Natural killer cell treated with Interleukin-12 subunit alpha and Interleukin-12 subunit beta and Interleukin-15 and Interleukin-18, amount 100 ng/mL, for 72 hours (primary cell): ENCODE results near the gene CPNE9. TPM values are rescaled to one million over a fixed set of nuclear protein-coding genes. Genes with fewer than 3 reads are reported as not detected.
"Not testable (repeated sequence)": the region's sequence is repeated elsewhere in the genome, so short reads cannot be mapped to it uniquely, and the experiment has no call there.

Source experiments
- ATAC-seq, 2 donors: fragments of 150-1000 bp; cut with Tn5 transposase in 1 of 2; sonication (Bioruptor Pico), chemical (Tn5 transposase) in 1 of 2; 2 replicates each; pipeline ENCODE4 v1.10.0; 2021
- DNase-seq: peaks from one replicate; pipeline ENCODE4 v3.0.0; 2022; ENCODE audit warnings: low spot score
- H3K27ac Mint-ChIP-seq, 2 donors: 1 replicate in 1 of 2; 2 replicates in 1 of 2; pipeline ENCODE4 v1.8.0; 2022; ENCODE audit warnings: mixed read lengths in 2 of 2, mild to moderate bottlenecking in 1 of 2, moderate library complexity in 1 of 2
- H3K27me3 Mint-ChIP-seq, 2 donors: 1 replicate in 1 of 2; 2 replicates in 1 of 2; pipeline ENCODE4 v1.8.0; 2022; ENCODE audit warnings: mixed read lengths in 2 of 2
- H3K36me3 Mint-ChIP-seq: one replicate; pipeline ENCODE4 v1.8.0; 2022; ENCODE audit warnings: mixed read lengths
- H3K4me1 Mint-ChIP-seq, 2 donors: 1 replicate in 1 of 2; 2 replicates in 1 of 2; pipeline ENCODE4 v1.8.0; 2022; ENCODE audit warnings: low read depth in 2 of 2, mixed read lengths in 2 of 2, mild to moderate bottlenecking in 1 of 2
- H3K4me3 Mint-ChIP-seq: one replicate; pipeline ENCODE4 v1.8.0; 2022; ENCODE audit warnings: mixed read lengths
- H3K9me3 Mint-ChIP-seq: 2 replicates; pipeline ENCODE4 v1.8.0; 2022; ENCODE audit warnings: mixed read lengths
- total RNA-seq, 2 donors: library from RNA; stranded (reverse); gene quantifications; one replicate each; pipeline ENCODE4 v1.2.3, GENCODE V29; 2022

CPNE9 gene
- total RNA-seq, 2 donors from 2014 or later: 0.29 TPM; not detected in 1

GRCh38 chr3:9770276-9770812 lies 66.7 kb downstream of the CPNE9 start:
- Mint-ChIP-seq H3K27me3 (no peaks in the 10 kb centered on the region), H3K27ac (peak overlapping the region; percentile 26 to 78), H3K9me3 (no peaks in the 10 kb centered on the region), H3K4me3 (peak overlapping the region; percentile 81), H3K4me1 (peaks cover 31 to 39% of the 10 kb centered on the region in 2 donors), H3K36me3 (no peaks in the 10 kb centered on the region)
- ATAC-seq (peak in 1 of 2 donors; percentile 8), DNase-seq (no peak)

- H3K36me3 Mint-ChIP-seq, H3K27me3 Mint-ChIP-seq, DNase-seq, H3K9me3 Mint-ChIP-seq, ATAC-seq: not testable (repeated sequence)
- H3K4me1 Mint-ChIP-seq: peaks cover 31 to 39% of the 10 kb centered on the region in 2 donors
- peak overlapping the region; percentile 81 for H3K4me3 Mint-ChIP-seq
- peak overlapping the region; percentile 26 to 78 for H3K27ac Mint-ChIP-seq
These were observed 67.4 kb downstream of the CPNE9 start for GRCh38 chr3:9771007-9771406.

GRCh38 chr3:9776896-9777693 lies 73.5 kb downstream of the CPNE9 start:
- ATAC-seq: no peak
- Mint-ChIP-seq H3K9me3 (no peaks in the 10 kb centered on the region), H3K36me3 (peaks cover 1% of the 10 kb centered on the region), H3K4me3 (no peak overlapping the region), H3K4me1 (peaks cover 44% of the 10 kb centered on the region in 2 donors), H3K27me3 (no peaks in the 10 kb centered on the region), H3K27ac (peak overlapping the region; percentile 93 to 99)
- no peak for DNase-seq

GRCh38 chr3:9777694-9778021 lies 74.0 kb downstream of the CPNE9 start:
- Mint-ChIP-seq H3K27ac (peak overlapping the region; percentile 93 to 99), H3K9me3 (no peaks in the 10 kb centered on the region), H3K4me1 (peaks cover 49 to 50% of the 10 kb centered on the region in 2 donors), H3K27me3 (no peaks in the 10 kb centered on the region), H3K4me3 (peak overlapping the region; percentile 51), H3K36me3 (peaks cover 7% of the 10 kb centered on the region)
- ATAC-seq (peak in 1 of 2 donors; percentile 3), DNase-seq (no peak)

- peak overlapping the region; percentile 51 for H3K4me3 Mint-ChIP-seq
- peaks cover 12% of the 10 kb centered on the region for H3K36me3 Mint-ChIP-seq
- no peaks in the 10 kb centered on the region for H3K27me3 Mint-ChIP-seq
- ATAC-seq (peak; percentile 77 to 81), DNase-seq (peak; percentile 68)
- peak overlapping the region; percentile 93 to 99 for H3K27ac Mint-ChIP-seq
- H3K4me1 Mint-ChIP-seq: peaks cover 53% of the 10 kb centered on the region in 2 donors
- no peaks in the 10 kb centered on the region for H3K9me3 Mint-ChIP-seq
These were observed 74.8 kb downstream of the CPNE9 start for GRCh38 chr3:9778143-9779074.

GRCh38 chr3:9779075-9779593 lies 75.5 kb downstream of the CPNE9 start:
- Mint-ChIP-seq H3K4me1 (peaks cover 53% of the 10 kb centered on the region in 2 donors), H3K9me3 (no peaks in the 10 kb centered on the region), H3K27ac (peak overlapping the region; percentile 93 to 99), H3K4me3 (peak overlapping the region; percentile 59), H3K36me3 (peaks cover 12% of the 10 kb centered on the region), H3K27me3 (no peaks in the 10 kb centered on the region)
- ATAC-seq (no peak), DNase-seq (no peak)

Other genes with a start within 250 kb of the CPNE9 start
- not detected for gene LHFPL4, start 150.0 kb upstream of the CPNE9 start, total RNA-seq
- 10 to 100 TPM; 57.3 to 62.4 TPM for gene MTMR14, start 54.3 kb upstream of the CPNE9 start, total RNA-seq
- gene BRPF1, start 27.9 kb downstream of the CPNE9 start, total RNA-seq: 10 to 100 TPM; 51.9 to 62.3 TPM
- 10 to 100 TPM; 35.9 to 42.5 TPM for gene OGG1, start 46.1 kb downstream of the CPNE9 start, total RNA-seq
- 10 to 100 TPM; 19.8 to 24.4 TPM for gene CAMK1, start 66.1 kb downstream of the CPNE9 start, total RNA-seq
- 10 to 100 TPM; 58.3 to 65.6 TPM for gene TADA3, start 88.6 kb downstream of the CPNE9 start, total RNA-seq
- gene ARPC4, start 89.2 kb downstream of the CPNE9 start, total RNA-seq: 100 to 1,000 TPM; 323 to 381 TPM
- 10 to 100 TPM; 50.0 to 91.3 TPM for gene TTLL3, start 106.4 kb downstream of the CPNE9 start, total RNA-seq
- 10 to 100 TPM; 43.1 to 71.2 TPM for gene RPUSD3, start 140.2 kb downstream of the CPNE9 start, total RNA-seq
- gene CIDEC, start 176.4 kb downstream of the CPNE9 start, total RNA-seq: not detected
- gene JAGN1, start 186.8 kb downstream of the CPNE9 start, total RNA-seq: 10 to 100 TPM; 31.8 to 42.8 TPM
- 1 to 10 TPM in 1 of 2 donors, under 1 TPM in 1; 0.48 to 1.9 TPM for gene IL17RE, start 199.0 kb downstream of the CPNE9 start, total RNA-seq
- under 1 TPM; 0.57 to 0.92 TPM for gene IL17RC, start 213.3 kb downstream of the CPNE9 start, total RNA-seq
- gene CRELD1, start 230.0 kb downstream of the CPNE9 start, total RNA-seq: 10 to 100 TPM; 22.8 to 29.7 TPM
- gene PRRT3, start 248.6 kb downstream of the CPNE9 start, total RNA-seq: 10 to 100 TPM; 13.4 to 13.7 TPM